ENCODE results near the gene MOCS1.

MOCS1 gene

GRCh38 chr6:39926668-39927067 is 7.6 kb downstream of the MOCS1 start:
- no peaks in the 10 kb centered on the region for H4K20me1 ChIP-seq (ENCODE audit: control insufficient read depth, insufficient read depth, low read depth, low read length)
- TF ChIP-seq EZH2phosphoT487 (IDR thresholded peaks at IDR 0.05; ENCODE audit: borderline replicate concordance, low read length) (no peak), CTCF (IDR thresholded peaks at IDR 0.05; ENCODE audit: low read depth, low read length, poor library complexity, severe bottlenecking) (no peak)
- peaks cover 5% of the 10 kb centered on the region; the same call in 1 of the 2 replicates for H3K9me3 ChIP-seq (ENCODE audit: control insufficient read depth, insufficient read depth, low read length)
- no peaks in the 10 kb centered on the region for H3F3A ChIP-seq (ENCODE audit: control insufficient read depth, insufficient read depth)
- no peaks in the 10 kb centered on the region for H3K27me3 ChIP-seq (ENCODE audit: control insufficient read depth, low read length)
- no peak overlapping the region for H3K4me2 ChIP-seq (ENCODE audit: low read length)
- H3K9me2 ChIP-seq (replicated peaks; ENCODE audit: control insufficient read depth, low read length), result no peaks in the 10 kb centered on the region
- H3K27ac ChIP-seq (ENCODE audit: low read depth, low read length), result no peak overlapping the region
- no peaks in the 10 kb centered on the region for H3K4me1 ChIP-seq (ENCODE audit: control insufficient read depth, low read length)
- H3K79me2 ChIP-seq (ENCODE audit: control insufficient read depth, low read length), result no peaks in the 10 kb centered on the region
- no peaks in the 10 kb centered on the region for H3K36me3 ChIP-seq (ENCODE audit: control insufficient read depth, low read length)
- H3K4me3 ChIP-seq (ENCODE audit: low read length), result no peak overlapping the region

GRCh38 chr6:39925931-39926290 is 8.4 kb downstream of the MOCS1 start:
- no peaks in the 10 kb centered on the region for H3K36me3 ChIP-seq (ENCODE audit: control insufficient read depth, low read length)
- H3K27ac ChIP-seq (ENCODE audit: low read depth, low read length), result no peak overlapping the region

GRCh38 chr6:39925191-39925930 is 8.9 kb downstream of the MOCS1 start:
- H3K79me2 ChIP-seq (ENCODE audit: control insufficient read depth, low read length), result no peaks in the 10 kb centered on the region
- H3K4me1 ChIP-seq (ENCODE audit: control insufficient read depth, low read length), result no peaks in the 10 kb centered on the region
- no peaks in the 10 kb centered on the region for H4K20me1 ChIP-seq (ENCODE audit: control insufficient read depth, insufficient read depth, low read depth, low read length)
- no peaks in the 10 kb centered on the region for H3K27me3 ChIP-seq (ENCODE audit: control insufficient read depth, low read length)
- no peaks in the 10 kb centered on the region for H3K36me3 ChIP-seq (ENCODE audit: control insufficient read depth, low read length)
- H3K4me2 ChIP-seq (ENCODE audit: low read length), result no peak overlapping the region
- no peak overlapping the region for H3K27ac ChIP-seq (ENCODE audit: low read depth, low read length)
- no peak overlapping the region for H3K4me3 ChIP-seq (ENCODE audit: low read length)
- peaks cover 5% of the 10 kb centered on the region; the same call in 1 of the 2 replicates for H3K9me3 ChIP-seq (ENCODE audit: control insufficient read depth, insufficient read depth, low read length)
- no peaks in the 10 kb centered on the region for H3F3A ChIP-seq (ENCODE audit: control insufficient read depth, insufficient read depth)
- no peaks in the 10 kb centered on the region for H3K9me2 ChIP-seq (replicated peaks; ENCODE audit: control insufficient read depth, low read length)
- TF ChIP-seq EZH2phosphoT487 (IDR thresholded peaks at IDR 0.05; ENCODE audit: borderline replicate concordance, low read length) (no peak), CTCF (IDR thresholded peaks at IDR 0.05; ENCODE audit: low read depth, low read length, poor library complexity, severe bottlenecking) (no peak)

More at GRCh38 chr6:39925931-39926290, 8.4 kb downstream of the MOCS1 start:
- Histone ChIP-seq H3K4me3 (ENCODE audit: low read length) (no peak overlapping the region), H3K9me3 (ENCODE audit: control insufficient read depth, insufficient read depth, low read length) (peaks cover 5% of the 10 kb centered on the region; the same call in 1 of the 2 replicates), H4K20me1 (ENCODE audit: control insufficient read depth, insufficient read depth, low read depth, low read length) (no peaks in the 10 kb centered on the region), H3F3A (ENCODE audit: control insufficient read depth, insufficient read depth) (no peaks in the 10 kb centered on the region), H3K4me2 (ENCODE audit: low read length) (no peak overlapping the region), H3K79me2 (ENCODE audit: control insufficient read depth, low read length) (no peaks in the 10 kb centered on the region), H3K9me2 (replicated peaks; ENCODE audit: control insufficient read depth, low read length) (no peaks in the 10 kb centered on the region), H3K27me3 (ENCODE audit: control insufficient read depth, low read length) (no peaks in the 10 kb centered on the region), H3K4me1 (ENCODE audit: control insufficient read depth, low read length) (no peaks in the 10 kb centered on the region)
- TF ChIP-seq CTCF (IDR thresholded peaks at IDR 0.05; ENCODE audit: low read depth, low read length, poor library complexity, severe bottlenecking), result no peak
- no peak for TF ChIP-seq EZH2phosphoT487 (IDR thresholded peaks at IDR 0.05; ENCODE audit: borderline replicate concordance, low read length)
